Lower lobe of right lung (tissue), 2 donors: Measurements from ENCODE around the gene INPP4B. TPM values are rescaled to one million over a fixed set of nuclear protein-coding genes. Genes with fewer than 3 reads are reported as not detected.

ENCODE experiments used
- ATAC-seq, 2 donors: fragments of 200-7000 bp; cut with Tn5 transposase; one replicate each; pipeline ENCODE4 v1.9.1; 2020 to 2022; ENCODE audit warnings: mild to moderate bottlenecking in 2 of 2, moderate library complexity in 2 of 2
- DNase-seq: peaks from one replicate; pipeline ENCODE4 v3.0.0-alpha.2; 2020
- H3K27ac ChIP-seq: fragments of 200-600 bp; one replicate; pipeline ENCODE4 v1.8.0; 2022
- H3K27me3 ChIP-seq: fragments of 200-600 bp; one replicate; pipeline ENCODE4 v1.8.0; 2022; ENCODE audit warnings: low read depth
- H3K36me3 ChIP-seq: fragments of 200-600 bp; one replicate; pipeline ENCODE4 v1.8.0; 2022; ENCODE audit warnings: mild to moderate bottlenecking
- H3K4me1 ChIP-seq: fragments of 200-600 bp; one replicate; pipeline ENCODE4 v1.8.0; 2022
- H3K4me3 ChIP-seq: fragments of 200-600 bp; one replicate; pipeline ENCODE4 v1.8.0; 2022; ENCODE audit warnings: mild to moderate bottlenecking
- H3K9me3 ChIP-seq: fragments of 200-600 bp; one replicate; pipeline ENCODE4 v1.8.0; 2022
- CTCF ChIP-seq: fragments of 200-600 bp; IDR thresholded peaks from one replicate; pipeline ENCODE4 v1.8.0; 2022; ENCODE audit warnings: antibody characterized with exemption, mild to moderate bottlenecking
- intact Hi-C: fragments of 100-400 bp; cut with DNase I; formaldehyde crosslinking; loops from one replicate; pipeline ENCODE4 v1.11.0; 2022
- total RNA-seq: library from RNA; stranded (reverse); fragmentation: NEBNext Ultra II Directional; extraction: Animal tissue kit (Norgen Biotek cat#: 25700); gene quantifications from one replicate; pipeline ENCODE4 v1.2.1, GENCODE V29; 2021
- donor health status: DM: no; HTN: yes; CAD: no; lungs with severe emphysema.

INPP4B gene
- total RNA-seq, 1 donor from 2014 or later = 12.1 TPM

GRCh38 chr4:142293536-142293935, 552.6 kb downstream of the INPP4B start:
- Histone ChIP-seq H3K4me1 (no peaks in the 10 kb centered on the region), H3K4me3 (no peak overlapping the region), H3K27ac (no peak overlapping the region), H3K27me3 (no peaks in the 10 kb centered on the region), H3K36me3 (no peaks in the 10 kb centered on the region), H3K9me3 (no peaks in the 10 kb centered on the region)
- no peak for DNase-seq
- TF ChIP-seq CTCF = no peak
- intact Hi-C loops = no loop called here
- ATAC-seq = no peak

- DNase-seq (no peak), ATAC-seq (no peak)
- H3K27me3 ChIP-seq = no peaks in the 10 kb centered on the region
- intact Hi-C loops = no loop called here
- H3K36me3 ChIP-seq = no peaks in the 10 kb centered on the region
- TF ChIP-seq CTCF = no peak
- H3K9me3 ChIP-seq = no peaks in the 10 kb centered on the region
- H3K27ac ChIP-seq = no peak overlapping the region
- no peaks in the 10 kb centered on the region for H3K4me1 ChIP-seq
- H3K4me3 ChIP-seq = no peak overlapping the region
Observed at GRCh38 chr4:142292231-142292630, 553.9 kb downstream of the INPP4B start.

GRCh38 chr4:142291299-142292050, 554.6 kb downstream of the INPP4B start:
- ATAC-seq (no peak), DNase-seq (no peak)
- Histone ChIP-seq H3K27ac (no peak overlapping the region), H3K36me3 (no peaks in the 10 kb centered on the region), H3K27me3 (no peaks in the 10 kb centered on the region), H3K9me3 (no peaks in the 10 kb centered on the region), H3K4me1 (no peaks in the 10 kb centered on the region), H3K4me3 (no peak overlapping the region)
- intact Hi-C loops = no loop called here
- TF ChIP-seq CTCF = no peak

GRCh38 chr4:142287371-142287770, 558.7 kb downstream of the INPP4B start:
- no peaks in the 10 kb centered on the region for H3K27me3 ChIP-seq
- H3K4me3 ChIP-seq = no peak overlapping the region
- H3K9me3 ChIP-seq = no peaks in the 10 kb centered on the region
- no peak for TF ChIP-seq CTCF
- ATAC-seq (no peak), DNase-seq (no peak)
- no peaks in the 10 kb centered on the region for H3K36me3 ChIP-seq
- H3K27ac ChIP-seq = no peak overlapping the region
- intact Hi-C loops = no loop called here
- H3K4me1 ChIP-seq = no peaks in the 10 kb centered on the region

- no peak for TF ChIP-seq CTCF
- no peak for ATAC-seq
- Histone ChIP-seq H3K27me3 (no peaks in the 10 kb centered on the region), H3K36me3 (no peaks in the 10 kb centered on the region), H3K9me3 (no peaks in the 10 kb centered on the region), H3K4me1 (no peaks in the 10 kb centered on the region), H3K4me3 (no peak overlapping the region), H3K27ac (no peak overlapping the region)
- no peak for DNase-seq
- intact Hi-C loops = no loop called here
Observed at GRCh38 chr4:142285222-142285583, 560.9 kb downstream of the INPP4B start.
